ENCODE results near the gene EIF4G3.
A peak's percentile ranks its signal among the peaks of the same experiment; 100 is the strongest.
"Not testable (repeated sequence)": the region's sequence is repeated elsewhere in the genome, so short reads cannot be mapped to it uniquely, and the experiment has no call there.

Gene EIF4G3, protein sequence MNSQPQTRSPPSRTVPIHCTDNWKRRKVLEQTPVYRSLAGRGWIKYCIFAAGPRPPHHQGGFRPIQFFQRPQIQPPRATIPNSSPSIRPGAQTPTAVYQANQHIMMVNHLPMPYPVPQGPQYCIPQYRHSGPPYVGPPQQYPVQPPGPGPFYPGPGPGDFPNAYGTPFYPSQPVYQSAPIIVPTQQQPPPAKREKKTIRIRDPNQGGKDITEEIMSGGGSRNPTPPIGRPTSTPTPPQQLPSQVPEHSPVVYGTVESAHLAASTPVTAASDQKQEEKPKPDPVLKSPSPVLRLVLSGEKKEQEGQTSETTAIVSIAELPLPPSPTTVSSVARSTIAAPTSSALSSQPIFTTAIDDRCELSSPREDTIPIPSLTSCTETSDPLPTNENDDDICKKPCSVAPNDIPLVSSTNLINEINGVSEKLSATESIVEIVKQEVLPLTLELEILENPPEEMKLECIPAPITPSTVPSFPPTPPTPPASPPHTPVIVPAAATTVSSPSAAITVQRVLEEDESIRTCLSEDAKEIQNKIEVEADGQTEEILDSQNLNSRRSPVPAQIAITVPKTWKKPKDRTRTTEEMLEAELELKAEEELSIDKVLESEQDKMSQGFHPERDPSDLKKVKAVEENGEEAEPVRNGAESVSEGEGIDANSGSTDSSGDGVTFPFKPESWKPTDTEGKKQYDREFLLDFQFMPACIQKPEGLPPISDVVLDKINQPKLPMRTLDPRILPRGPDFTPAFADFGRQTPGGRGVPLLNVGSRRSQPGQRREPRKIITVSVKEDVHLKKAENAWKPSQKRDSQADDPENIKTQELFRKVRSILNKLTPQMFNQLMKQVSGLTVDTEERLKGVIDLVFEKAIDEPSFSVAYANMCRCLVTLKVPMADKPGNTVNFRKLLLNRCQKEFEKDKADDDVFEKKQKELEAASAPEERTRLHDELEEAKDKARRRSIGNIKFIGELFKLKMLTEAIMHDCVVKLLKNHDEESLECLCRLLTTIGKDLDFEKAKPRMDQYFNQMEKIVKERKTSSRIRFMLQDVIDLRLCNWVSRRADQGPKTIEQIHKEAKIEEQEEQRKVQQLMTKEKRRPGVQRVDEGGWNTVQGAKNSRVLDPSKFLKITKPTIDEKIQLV (N-terminal part only)

DNA sequence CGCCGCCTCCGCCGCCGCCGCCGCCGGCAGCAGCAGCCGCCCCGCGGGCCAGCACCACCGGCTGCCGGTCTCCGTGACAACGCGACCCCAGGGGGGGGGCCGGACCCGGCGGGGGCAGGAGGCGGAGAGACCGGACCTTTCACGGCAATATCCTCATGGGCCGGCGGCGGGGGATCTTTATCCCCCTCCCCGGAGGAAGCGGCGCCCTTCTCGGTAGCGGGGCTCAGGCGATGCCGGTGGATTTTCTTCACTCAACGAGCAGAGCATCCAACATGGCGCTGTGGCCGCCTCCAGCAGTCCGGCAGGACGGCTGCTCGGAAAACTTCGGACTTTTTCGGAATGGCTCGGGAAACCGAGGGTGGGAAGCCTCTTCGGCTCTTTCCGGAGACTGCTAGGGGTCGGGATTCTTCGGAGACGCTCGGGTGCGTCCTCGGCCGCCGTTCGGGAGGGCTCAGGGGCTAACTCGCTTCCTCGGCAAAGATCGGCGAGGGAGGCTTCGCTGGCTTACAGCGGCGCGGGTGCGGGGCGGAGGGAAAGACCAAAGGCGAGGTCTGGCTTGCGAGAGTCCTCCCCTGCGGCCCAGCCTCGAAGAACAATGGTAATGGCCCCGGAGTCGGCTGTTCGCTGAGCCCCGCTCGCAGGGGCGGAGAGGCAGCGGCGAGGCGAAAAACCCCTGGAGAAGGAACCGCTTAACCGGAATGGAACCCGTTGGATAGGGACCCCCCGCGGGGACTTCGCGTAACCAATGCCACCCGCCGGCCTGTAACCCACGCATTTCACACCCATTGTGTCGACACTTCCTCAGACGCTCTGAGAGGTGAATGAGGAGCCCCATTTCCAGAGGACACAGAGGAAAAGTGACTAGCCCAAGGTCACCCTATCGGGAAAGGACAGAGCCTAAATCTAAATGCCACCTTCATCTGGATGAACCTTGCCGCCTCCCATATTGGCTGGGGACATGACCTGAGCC lies at the start of gene EIF4G3:
Gene EIF4G3 (minus strand): TSS at position 312 of the 970 bp plus-strand sequence. CDS start 174,155 bp downstream, outside the sequence.
- DNase-seq: peak; percentile 97

DNA sequence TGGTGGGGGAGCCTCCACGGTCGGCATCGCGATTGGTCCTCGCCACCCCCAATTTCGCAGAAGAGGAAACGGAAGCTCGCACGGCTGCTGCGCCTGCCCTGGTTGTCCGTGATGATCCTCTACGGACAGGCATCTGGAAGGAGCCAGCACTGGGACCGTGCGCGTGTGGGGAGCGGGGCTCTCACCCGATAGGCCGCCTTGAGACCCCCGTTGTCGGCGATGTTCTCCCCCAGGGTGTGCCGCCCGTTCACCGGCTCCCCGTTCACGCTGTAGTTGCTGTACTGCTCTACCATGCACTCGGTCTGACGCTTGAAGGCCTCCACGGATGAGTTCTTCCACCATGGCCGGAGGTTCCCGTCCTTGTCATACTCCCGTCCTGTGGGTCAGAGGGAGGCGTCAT lies 48.4 kb upstream of the EIF4G3 start:
- no peak for DNase-seq

DNA sequence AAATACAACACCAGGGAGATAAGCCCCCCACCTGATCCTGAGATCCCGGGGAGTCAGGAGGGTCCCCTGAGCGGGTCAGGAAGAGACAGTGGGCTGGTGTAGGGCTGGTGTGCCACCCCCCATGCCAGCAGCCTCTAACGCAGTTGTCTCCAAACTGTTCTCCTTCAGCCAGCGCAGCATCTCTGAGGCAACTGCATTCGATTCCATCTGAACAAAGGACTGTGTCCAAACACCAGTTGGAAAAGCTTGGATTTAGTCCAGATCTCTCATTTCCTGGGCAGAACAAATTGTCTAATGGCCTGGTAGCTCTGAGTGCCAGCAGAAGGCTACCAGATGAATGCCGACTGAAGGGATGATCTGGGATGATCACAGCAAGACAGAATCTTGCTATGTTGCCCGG lies 44.1 kb upstream of the EIF4G3 start:
- DNase-seq: no peak

DNA sequence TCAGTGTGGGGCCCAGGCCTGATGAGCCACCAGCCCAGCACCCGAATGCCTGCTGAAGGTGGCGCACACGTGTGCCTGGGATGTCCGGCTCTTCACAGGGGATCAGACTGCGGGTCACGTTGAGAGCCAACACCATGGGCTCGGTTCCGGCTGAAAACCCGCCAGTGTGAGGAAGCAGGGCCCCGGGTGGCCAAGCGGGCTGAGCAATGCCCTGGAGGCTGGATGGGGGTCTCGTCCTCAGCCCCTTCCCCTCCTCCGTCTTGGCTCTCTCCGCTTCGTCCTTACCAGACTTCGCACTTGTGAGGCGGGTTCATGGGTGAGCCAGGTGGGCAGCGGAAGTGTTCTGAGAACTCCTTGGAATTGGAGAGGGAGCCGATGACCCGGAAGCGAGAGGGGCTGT lies 43.0 kb upstream of the EIF4G3 start:
- no peak for DNase-seq

DNA sequence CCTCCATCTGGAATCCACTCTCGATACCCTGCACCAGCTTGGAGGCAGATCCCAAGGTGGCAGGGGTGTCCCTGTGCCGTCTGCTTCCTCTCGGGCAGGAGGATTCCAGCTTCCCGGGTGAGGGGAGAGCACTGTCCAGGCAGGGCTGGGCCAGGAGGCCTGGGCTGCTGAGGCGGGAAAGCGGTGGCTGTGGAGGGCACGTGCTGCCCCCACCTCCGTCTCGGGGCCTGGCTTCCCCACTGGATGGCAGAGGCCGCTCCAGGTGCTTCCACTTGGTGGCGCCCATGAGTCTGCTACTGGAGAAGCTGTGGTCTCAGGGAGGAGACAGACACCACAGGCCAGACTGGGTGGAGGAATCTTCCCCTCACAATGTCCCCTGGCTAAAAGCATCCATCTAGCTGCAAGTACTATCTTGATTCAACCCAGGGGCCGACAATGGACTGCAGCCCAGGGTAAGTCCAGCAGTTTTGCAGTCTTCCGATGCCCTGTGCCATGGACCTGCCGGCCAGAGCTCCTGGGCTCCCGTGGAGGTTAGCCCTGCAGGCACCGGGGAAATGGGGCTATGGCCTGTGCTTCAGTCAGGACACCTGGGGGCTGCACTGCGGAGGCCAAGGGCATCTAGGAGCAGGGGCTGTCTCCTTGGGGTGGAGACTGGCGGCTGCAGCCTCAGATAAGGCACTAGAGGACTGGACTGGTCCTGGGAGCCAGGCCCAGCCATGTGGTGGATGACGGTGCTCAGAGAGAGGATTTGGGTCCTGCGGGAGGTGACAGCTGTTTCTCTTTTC lies 41.3 kb upstream of the EIF4G3 start:
- DNase-seq: peak; percentile 3

DNA sequence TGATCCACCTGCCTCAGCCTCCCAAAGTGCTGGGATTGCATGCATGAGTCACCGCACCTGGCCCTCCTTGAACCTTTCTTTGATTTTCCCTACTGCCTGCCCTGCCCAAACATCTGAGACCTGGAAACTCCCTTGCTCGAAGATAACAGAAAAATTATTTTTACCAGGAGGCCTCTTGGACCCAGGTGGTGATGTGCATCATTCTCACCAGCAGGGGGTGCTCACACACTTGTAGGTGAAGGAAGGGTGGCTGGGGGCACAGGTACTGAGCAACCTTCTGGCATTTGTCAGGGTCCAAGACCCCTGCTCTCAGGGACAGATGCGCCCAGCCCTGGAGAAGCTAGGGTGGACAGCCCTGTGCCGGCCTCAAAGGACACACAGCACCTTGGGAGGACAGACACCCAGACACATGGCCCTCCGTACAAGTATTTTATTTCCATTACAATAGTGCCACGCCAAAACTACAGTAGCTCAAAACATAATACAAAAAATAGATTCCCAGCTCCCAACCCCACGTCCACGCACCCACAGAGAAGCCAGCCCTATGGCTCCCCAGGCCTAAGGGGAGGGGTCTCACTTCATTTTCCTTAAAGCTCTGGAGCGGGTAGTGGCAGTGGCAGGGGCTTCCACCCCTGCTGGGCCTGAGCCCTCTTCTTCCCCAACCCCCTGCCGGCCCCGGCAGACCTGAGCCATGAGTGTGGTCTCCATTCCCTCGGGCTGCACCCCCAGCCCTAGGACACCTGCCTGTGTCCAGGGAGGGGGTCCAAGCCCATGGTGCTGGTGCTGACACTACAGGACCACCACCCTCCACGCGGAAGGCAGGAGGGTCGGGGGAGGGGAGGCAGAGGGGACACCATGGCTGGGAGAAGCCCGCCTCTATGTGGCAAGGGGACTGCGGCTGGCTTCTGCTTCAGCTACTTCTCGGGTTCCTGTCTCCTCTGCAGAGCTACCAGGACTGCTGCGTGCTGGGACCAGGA lies 40.4 kb upstream of the EIF4G3 start:
- peak; percentile 29 for DNase-seq

DNA sequence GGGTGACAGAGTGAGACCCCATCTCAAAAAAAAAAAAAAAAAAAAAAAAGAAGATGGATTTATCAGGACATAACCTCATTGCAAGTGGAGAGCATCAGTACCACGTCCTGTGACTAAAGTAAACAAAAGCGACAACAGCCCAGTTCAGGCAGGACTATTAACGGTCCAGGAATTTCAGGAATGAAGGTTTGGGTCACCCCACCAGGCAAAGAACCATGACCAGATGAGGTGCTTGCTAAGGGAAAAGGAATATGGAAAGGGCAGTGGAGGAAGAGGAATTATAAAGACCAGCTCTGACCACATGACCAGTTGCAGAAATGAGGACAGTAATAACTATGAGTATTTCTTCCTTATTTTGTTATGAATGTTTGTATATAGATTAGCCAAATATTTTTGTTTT lies 35.4 kb upstream of the EIF4G3 start:
- no peak for DNase-seq

DNA sequence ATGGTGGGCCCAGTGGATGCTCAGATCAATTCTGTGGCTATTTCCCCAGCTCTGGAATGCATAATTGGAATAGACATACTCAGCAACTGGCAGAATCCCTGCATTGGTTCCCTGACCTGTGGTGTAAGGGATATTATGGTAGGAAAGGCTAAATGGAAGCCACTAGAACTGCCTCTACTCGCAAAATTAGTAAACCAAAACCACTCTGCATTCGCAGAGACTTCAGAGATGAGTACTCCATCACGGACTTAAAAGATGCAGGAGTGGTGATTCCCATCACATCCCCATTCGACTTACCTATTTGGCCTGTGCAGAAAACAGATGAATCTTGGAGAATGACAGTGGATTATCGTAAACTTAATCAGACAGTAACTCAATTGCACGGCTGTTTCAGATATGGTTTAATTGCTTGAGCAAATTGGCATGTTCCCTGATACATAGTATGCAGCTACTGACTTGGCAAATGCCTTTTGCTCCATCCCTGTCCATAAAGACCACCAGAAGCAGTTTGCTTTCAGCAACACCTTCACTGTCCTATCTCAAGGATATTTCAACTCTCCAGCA lies 31.5 kb upstream of the EIF4G3 start:
- DNase-seq: not testable (repeated sequence)

DNA sequence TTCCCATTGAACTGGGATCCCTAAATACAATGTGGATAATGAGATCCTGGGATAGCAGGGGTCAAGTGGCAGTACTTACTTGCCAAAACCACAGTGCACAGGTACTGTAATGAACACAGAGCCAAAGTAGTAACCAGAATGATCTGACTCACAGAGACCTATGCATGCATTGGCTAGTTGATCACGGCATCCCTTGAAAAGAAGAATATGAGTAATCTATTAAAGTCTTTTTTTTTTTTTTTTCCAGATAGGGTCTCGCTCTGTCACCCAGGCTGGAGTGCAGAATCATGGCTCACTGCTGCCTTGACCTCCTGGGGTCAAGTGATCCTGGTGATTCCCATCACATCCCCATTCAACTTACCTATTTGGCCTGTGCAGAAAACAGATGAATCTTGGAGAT lies 29.4 kb upstream of the EIF4G3 start:
- DNase-seq: no peak

DNA sequence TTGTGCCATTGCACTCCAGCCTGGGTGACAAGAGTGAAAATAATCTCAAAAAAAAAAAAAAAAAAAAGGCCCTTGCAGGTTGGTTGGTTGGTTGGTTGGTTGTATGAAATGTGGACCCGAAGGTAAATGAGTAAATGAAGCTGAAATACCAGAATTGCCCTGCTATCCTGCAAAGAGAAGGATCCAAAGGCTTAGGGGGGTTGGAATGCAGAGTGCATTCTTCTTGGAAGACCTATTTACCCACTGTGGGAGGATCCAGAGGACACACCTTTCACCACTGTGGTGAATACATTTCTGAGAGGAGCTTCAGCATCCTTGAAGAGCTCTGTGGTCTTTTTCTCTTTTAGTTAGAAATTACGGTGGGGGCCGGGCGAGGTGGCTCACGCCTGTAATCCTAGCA lies 28.7 kb upstream of the EIF4G3 start:
- DNase-seq: no peak

DNA sequence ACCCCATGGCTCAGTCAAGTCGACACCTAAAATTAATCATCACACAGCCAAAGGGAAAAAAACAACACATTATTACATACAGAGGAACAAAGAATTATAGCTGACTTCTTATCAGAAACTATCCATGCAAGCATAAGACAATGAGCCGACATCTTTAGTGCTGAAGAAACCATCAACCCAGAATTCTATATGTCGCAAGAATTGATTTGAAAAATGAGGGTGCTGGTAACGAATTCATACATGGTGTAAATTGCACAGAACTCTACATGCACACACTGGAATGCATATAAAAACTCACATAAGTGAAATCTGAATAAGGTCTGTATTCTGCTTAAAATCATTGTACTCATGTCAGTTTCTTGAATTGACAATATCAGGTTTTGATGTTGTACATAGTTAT lies 25.0 kb upstream of the EIF4G3 start:
- DNase-seq: no peak

DNA sequence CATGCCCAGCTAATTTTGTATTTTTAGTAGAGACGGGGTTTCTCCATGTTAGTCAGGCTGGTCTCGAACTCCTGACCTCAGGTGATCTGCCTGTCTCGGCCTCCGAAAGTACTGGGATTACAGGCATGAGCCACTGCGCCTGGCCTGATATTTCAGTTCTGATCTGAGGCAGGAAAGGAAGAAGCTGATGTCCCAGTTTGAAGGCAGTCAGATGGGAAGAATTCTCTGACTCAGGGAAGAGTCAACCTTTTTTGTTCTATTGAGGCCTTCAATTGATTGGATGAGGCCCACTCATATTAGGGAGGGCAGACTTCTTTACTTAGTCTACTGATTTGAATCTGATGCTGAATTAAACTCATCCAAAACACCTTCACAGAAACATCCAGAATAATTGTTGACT lies 24.5 kb upstream of the EIF4G3 start:
- not testable (repeated sequence) for DNase-seq

DNA sequence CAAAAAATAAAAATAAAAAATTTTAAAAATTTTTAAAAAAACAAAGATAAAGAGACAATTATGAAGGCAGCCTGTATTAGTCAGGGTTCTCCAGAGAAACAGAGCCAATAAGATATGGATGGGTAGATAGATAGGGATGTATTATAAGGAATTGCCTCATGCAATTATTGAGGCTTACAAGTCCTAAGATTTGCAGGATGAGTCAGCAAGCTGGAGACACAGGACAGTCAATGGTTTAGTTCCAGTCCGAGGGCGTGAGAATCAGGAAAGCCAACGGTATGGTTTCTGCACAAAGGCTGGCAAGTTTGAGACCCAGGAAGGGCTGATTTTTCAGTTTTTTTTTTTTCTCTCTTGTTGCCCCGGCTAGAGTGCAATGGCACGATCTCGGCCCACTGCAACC lies 24.1 kb upstream of the EIF4G3 start:
- no peak for DNase-seq

DNA sequence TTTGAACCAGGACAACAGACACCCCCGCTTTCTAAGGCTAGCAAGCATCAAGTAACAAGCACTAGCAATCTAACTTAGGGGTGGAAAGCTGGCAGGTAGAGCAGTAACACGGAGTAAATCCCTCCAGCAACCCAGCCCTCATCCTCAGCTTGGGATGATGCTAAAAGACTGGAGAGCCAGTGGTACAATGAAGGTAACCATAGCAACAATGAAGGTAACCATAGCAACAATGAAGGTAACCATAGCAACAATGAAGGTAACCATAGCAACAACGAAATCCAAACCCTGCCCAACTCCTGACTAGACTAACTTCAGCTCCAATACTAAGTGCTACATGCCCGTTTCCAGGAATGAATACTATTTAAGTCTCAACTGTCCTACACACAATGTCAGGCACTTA lies 22.2 kb upstream of the EIF4G3 start:
- DNase-seq: no peak

DNA sequence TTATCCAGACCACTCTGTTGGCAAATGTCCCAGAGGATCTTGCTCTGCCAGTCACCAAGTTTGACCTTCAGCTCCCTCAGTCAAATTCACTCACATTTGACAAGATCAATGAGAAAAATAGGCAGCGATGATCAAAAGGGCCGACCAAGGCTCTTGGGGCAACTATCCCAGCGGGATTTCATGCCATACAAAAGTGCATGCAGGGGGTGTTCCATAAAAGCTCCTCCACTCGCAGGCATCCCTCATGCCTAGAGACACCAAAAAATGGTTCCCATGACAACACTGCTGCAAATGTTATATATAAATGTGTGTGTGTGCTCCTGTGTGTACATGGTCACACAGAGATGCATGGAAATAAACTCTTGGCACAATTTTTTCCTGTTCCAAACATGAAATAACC lies 16.2 kb upstream of the EIF4G3 start:
- no peak for DNase-seq

DNA sequence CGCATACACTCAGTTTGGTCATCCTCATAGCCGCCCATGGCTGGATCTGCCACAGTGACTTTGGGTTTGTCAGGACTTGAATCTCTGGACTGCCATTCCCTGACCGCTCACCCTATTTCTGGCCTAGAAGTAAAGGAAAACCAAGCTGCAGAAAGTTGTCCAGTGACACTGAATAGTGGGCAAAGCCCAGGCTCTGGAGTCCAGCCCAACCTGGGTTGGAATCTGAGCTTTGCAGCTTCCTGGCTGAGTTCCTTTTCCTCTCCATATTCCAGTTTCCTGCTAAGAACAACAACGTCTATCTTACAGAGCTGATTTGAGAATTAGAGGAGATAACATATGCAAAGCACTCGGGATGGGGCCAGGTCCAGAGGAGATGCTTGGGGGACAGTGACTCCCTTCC lies 15.6 kb upstream of the EIF4G3 start:
- DNase-seq: no peak

DNA sequence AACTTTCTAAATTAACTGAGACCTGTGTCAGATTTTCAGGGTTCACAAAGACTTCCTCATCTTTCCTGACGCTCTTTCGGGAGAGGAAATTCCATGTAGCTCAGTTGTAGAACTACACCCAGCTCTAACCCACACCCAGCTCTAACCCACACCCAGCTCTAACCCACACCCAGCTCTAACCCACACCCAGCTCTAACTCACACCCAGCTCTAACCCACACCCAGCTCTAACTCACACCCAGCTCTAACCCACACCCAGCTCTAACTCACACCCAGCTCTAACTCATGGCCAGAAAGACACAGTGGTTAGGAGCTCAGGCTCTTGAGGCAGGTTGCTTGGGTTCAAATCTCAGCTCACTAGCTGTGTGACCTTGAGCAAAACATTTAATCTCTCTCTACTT lies 14.1 kb upstream of the EIF4G3 start:
- not testable (repeated sequence) for DNase-seq

DNA sequence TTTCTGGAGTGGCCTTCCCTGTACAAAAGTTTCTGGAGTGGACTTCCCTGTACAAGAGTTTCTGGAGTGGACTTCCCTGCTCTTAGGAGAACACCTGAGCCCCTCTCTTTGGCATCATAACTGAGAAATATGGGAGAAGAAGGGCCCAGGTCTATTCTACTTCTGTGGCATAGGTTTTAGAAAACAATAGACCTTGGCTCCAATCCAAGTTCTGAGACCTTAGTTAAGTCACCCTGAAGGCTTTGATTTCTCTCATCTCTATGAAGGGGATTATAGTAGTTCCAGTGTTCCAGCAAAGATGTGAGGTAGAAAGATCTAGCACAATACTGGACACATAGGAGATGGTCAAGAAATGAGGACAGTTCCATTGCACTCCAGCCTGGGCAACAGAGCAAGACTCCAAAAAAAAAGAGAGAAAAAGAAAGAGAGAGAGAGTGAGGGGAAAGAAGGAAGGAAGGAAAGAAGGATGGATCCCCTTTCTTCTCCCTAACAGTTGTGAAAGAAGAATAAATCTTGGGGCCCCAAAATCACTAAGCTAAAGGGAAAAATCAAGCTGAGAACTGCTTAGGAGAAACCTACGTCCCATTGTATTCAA lies 13.3 kb upstream of the EIF4G3 start:
- DNase-seq: peak; percentile 6

DNA sequence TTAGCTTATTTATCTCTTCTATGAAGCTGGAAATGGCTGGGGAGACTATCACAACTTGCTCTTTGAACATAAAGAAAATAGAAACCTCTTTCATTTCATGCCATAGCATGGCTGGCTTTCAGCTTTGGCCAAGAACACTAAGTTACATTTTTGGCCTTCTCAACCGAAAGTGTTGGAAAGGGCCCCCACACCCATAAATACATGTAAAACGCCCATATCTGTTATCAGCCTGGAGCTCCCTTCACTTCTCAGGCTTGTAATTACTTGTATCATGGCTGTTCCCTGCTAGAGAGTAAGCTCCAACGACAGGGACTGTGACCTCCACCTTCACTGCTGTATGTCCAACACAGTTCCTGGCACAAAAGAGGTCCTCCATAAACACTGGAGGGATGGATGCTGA lies 12.7 kb upstream of the EIF4G3 start:
- DNase-seq: no peak
